Stomach (tissue), 9 donors: ENCODE results near the gene ATG7. TPM values are rescaled to one million over a fixed set of nuclear protein-coding genes. Genes with fewer than 3 reads are reported as not detected.
A peak's percentile ranks its signal among the peaks of the same experiment; 100 is the strongest.

Experiments
- DNase-seq, 2 donors: peaks; one replicate each; pipeline versions ENCODE4 v3.0.0 to v3.0.0-alpha.2; 2013 to 2019
- H3K27ac ChIP-seq, 5 donors: fragments of 200-600 bp in 4 of 5; sonication (generic) in 4 of 5; one replicate each; pipeline ENCODE4 v1.5.1; 2013 to 2019; ENCODE audit warnings: mild to moderate bottlenecking in 1 of 5, moderate library complexity in 1 of 5
- H3K27me3 ChIP-seq, 3 donors: fragments of 200-600 bp; sonication (generic); one replicate each; pipeline ENCODE4 v1.5.1; 2017 to 2019; ENCODE audit warnings: mixed run types in 1 of 3
- H3K36me3 ChIP-seq, 4 donors: fragments of 200-600 bp; sonication (generic); 1 replicate in 3 of 4; 2 replicates in 1 of 4; pipeline ENCODE4 v1.5.1; 2016 to 2019
- H3K4me1 ChIP-seq, 4 donors: fragments of 200-600 bp; sonication (generic); one replicate each; pipeline ENCODE4 v1.5.1; 2016 to 2019
- H3K4me3 ChIP-seq, 4 donors: fragments of 200-600 bp; sonication (generic) in 3 of 4; one replicate each; pipeline ENCODE4 v1.5.1; 2016 to 2019; ENCODE audit warnings: mild to moderate bottlenecking in 1 of 4
- H3K9me3 ChIP-seq, 4 donors: fragments of 200-600 bp; sonication (generic); one replicate each; pipeline ENCODE4 v1.5.1; 2016 to 2019
- CTCF ChIP-seq, 7 experiments: fragments of 450-650 bp in 4 of 7; fragments of 200-600 bp in 3 of 7; sonication (generic) in 3 of 7; IDR thresholded peaks; one replicate each; pipeline ENCODE4 v1.5.1; 2016 to 2019; ENCODE audit warnings: antibody characterized with exemption in 7 of 7, control low read depth in 2 of 7, mild to moderate bottlenecking in 1 of 7
- EP300 ChIP-seq: sonication (generic); formaldehyde crosslinking; IDR thresholded peaks from one replicate; pipeline ENCODE4 v1.6.1; 2017; ENCODE audit warnings: antibody characterized with exemption
- POLR2A ChIP-seq, 4 donors: fragments of 450-650 bp; IDR thresholded peaks; one replicate each; pipeline ENCODE4 v1.6.1; 2016; ENCODE audit warnings: antibody characterized with exemption in 4 of 4, control low read depth in 2 of 4, mild to moderate bottlenecking in 1 of 4, moderate library complexity in 1 of 4
- POLR2AphosphoS5 ChIP-seq, 3 donors: sonication (generic); formaldehyde crosslinking; IDR thresholded peaks; one replicate each; pipeline ENCODE4 v1.6.1; 2016; ENCODE audit warnings: antibody characterized with exemption in 3 of 3
- WGBS, 5 donors: extraction: QIAGEN DNeasy Blood & Tissue Kit in 3 of 5; methylation state at CpG; one replicate each; pipeline versions ENCODE4 v1.1.5 to v1.1.7; 2013 to 2018; 5-methylcytosine and 5-hydroxymethylcytosine counted together
- intact Hi-C: fragments of 100-400 bp; cut with DNase I; formaldehyde crosslinking; loops from one replicate; pipeline ENCODE4 v1.15.1; 2023; ENCODE audit warnings: low total_unique reads
- polyA plus RNA-seq, 3 donors: library from polyadenylated mRNA; stranded (reverse); fragments of 200-250 nt; gene quantifications; one replicate each; pipeline ENCODE4 v1.2.3, GENCODE V29; 2013
- total RNA-seq, 5 donors: library from RNA; depleted of rRNA; stranded (reverse); fragments of >200 nt; gene quantifications; one replicate each; pipeline versions ENCODE4 v1.1.0 to v1.2.3, GENCODE V29; 2014 to 2016
- donor health status: healthy with polysubstance abuse.
- donor health status: Bipolar disorder and iron deficiency.
- donor health status: healthy.

ATG7 gene
- total and polyA plus RNA-seq, 8 donors = 6.8 to 167 (median 15.1) TPM

- Histone ChIP-seq H3K9me3 (no peaks in the 10 kb centered on the region), H3K36me3 (peaks cover 11 to 52% (median 46%) of the 10 kb centered on the region in 4 donors), H3K27me3 (no peaks in the 10 kb centered on the region), H3K27ac (no peak overlapping the region), H3K4me1 (no peaks in the 10 kb centered on the region), H3K4me3 (no peak overlapping the region)
- WGBS, 5 donors = 84 to 97% (median 86%) methylated on average over 4 of the region's 4 CpGs
- no peak for DNase-seq
- intact Hi-C loops = no loop called here
- TF ChIP-seq POLR2AphosphoS5 (IDR thresholded peaks at IDR 0.05) (no peak), POLR2A (IDR thresholded peaks at IDR 0.05) (no peak), EP300 (no peak), CTCF (IDR thresholded peaks at IDR 0.05) (no peak)
These were observed 24.9 kb downstream of the ATG7 start for GRCh38 chr3:11297126-11297525.

- H3K27ac ChIP-seq = no peak overlapping the region
- intact Hi-C loops = no loop called here
- peak in 1 of 2 donors; percentile 32 for DNase-seq
- no peaks in the 10 kb centered on the region for H3K9me3 ChIP-seq
- no peaks in the 10 kb centered on the region for H3K27me3 ChIP-seq
- no peak for TF ChIP-seq EP300
- no peak for TF ChIP-seq CTCF (IDR thresholded peaks at IDR 0.05)
- TF ChIP-seq POLR2A (IDR thresholded peaks at IDR 0.05) = no peak
- no peak for TF ChIP-seq POLR2AphosphoS5 (IDR thresholded peaks at IDR 0.05)
- no peak overlapping the region for H3K4me3 ChIP-seq
- no peaks in the 10 kb centered on the region for H3K4me1 ChIP-seq
- 77 to 87% (median 83%) methylated on average over 3 of the region's 3 CpGs for WGBS, 5 donors
- H3K36me3 ChIP-seq = peaks cover 12 to 78% (median 72%) of the 10 kb centered on the region in 4 donors
These were observed 28.8 kb downstream of the ATG7 start for GRCh38 chr3:11300970-11301369.

GRCh38 chr3:11302444-11302843 lies 30.2 kb downstream of the ATG7 start:
- TF ChIP-seq POLR2AphosphoS5 (IDR thresholded peaks at IDR 0.05) (no peak), CTCF (IDR thresholded peaks at IDR 0.05) (no peak), EP300 (no peak), POLR2A (IDR thresholded peaks at IDR 0.05) (no peak)
- intact Hi-C loops = no loop called here
- no peaks in the 10 kb centered on the region for H3K9me3 ChIP-seq
- no peaks in the 10 kb centered on the region for H3K27me3 ChIP-seq
- H3K27ac ChIP-seq = no peak overlapping the region
- H3K4me3 ChIP-seq = no peak overlapping the region
- H3K4me1 ChIP-seq = no peaks in the 10 kb centered on the region
- H3K36me3 ChIP-seq = peaks cover 20 to 92% (median 83%) of the 10 kb centered on the region in 4 donors
- no peak for DNase-seq

- H3K9me3 ChIP-seq = no peaks in the 10 kb centered on the region
- 92 to 95% (median 93%) methylated on average over 5 to 6 of the region's 6 CpGs for whole genome bisulfite sequencing, 5 donors
- no peak overlapping the region for H3K4me3 ChIP-seq
- DNase-seq = no peak
- intact Hi-C loops = no loop called here
- no peaks in the 10 kb centered on the region for H3K27me3 ChIP-seq
- no peaks in the 10 kb centered on the region for H3K4me1 ChIP-seq
- H3K27ac ChIP-seq = no peak overlapping the region
- H3K36me3 ChIP-seq = peaks cover 37 to 92% (median 83%) of the 10 kb centered on the region in 4 donors
- TF ChIP-seq POLR2A (IDR thresholded peaks at IDR 0.05) (no peak), EP300 (no peak), POLR2AphosphoS5 (IDR thresholded peaks at IDR 0.05) (no peak), CTCF (IDR thresholded peaks at IDR 0.05) (no peak)
These were observed 32.0 kb downstream of the ATG7 start for GRCh38 chr3:11304175-11304574.
